ENCODE data around the gene IGFBP3. TPM values are rescaled to one million over a fixed set of nuclear protein-coding genes. Genes with fewer than 3 reads are reported as not detected.

IGFBP3 gene
- total and polyA plus RNA-seq, 2 of the 13 experiments (the other 11 are each of a cell fraction or from before 2014, with no cell fraction given), result 57.5 TPM; not detected in 1

- TF ChIP-seq TEAD3 (CRISPR knock-in tag; optimal IDR thresholded peaks at IDR 0.05; ENCODE audit: borderline replicate concordance), result peak; percentile 3
- TF ChIP-seq TAF15 (IDR thresholded peaks at IDR 0.05; ENCODE audit: low read depth, low read length, poor library complexity, severe bottlenecking), result no peak
- TF ChIP-seq NR2C2 (CRISPR knock-in tag; IDR thresholded peaks at IDR 0.05; ENCODE audit: borderline replicate concordance), result peak; percentile 32; the same call in 1 of the 2 replicates
- TF ChIP-seq DNMT3B (CRISPR knock-in tag; conservative IDR thresholded peaks at IDR 0.05), result no peak
- no peak for TF ChIP-seq SMARCC2 (IDR thresholded peaks at IDR 0.05)
- peak; percentile 87 for TF ChIP-seq ZNF775 (CRISPR knock-in tag; IDR thresholded peaks at IDR 0.05; ENCODE audit: borderline replicate concordance)
- TF ChIP-seq ATF5 (CRISPR knock-in tag; IDR thresholded peaks at IDR 0.05; ENCODE audit: low read depth), result peak; percentile 83; the same call in 1 of the 2 replicates
- TF ChIP-seq ZNF773 (CRISPR knock-in tag; IDR thresholded peaks at IDR 0.05; ENCODE audit: borderline replicate concordance), result no peak
- peak; percentile 92 for TF ChIP-seq ZNF780A (CRISPR knock-in tag; IDR thresholded peaks at IDR 0.05)
- TF ChIP-seq MAX (IDR thresholded peaks at IDR 0.05), result no peak
- TF ChIP-seq ZNF343 (CRISPR knock-in tag; IDR thresholded peaks at IDR 0.05), result peak; percentile 79; the same call in 1 of the 2 replicates
- peak; percentile 92 for TF ChIP-seq ZNF766 (CRISPR knock-in tag; IDR thresholded peaks at IDR 0.05; ENCODE audit: borderline replicate concordance)
- peak; percentile 41; the same call in 1 of the 2 replicates for TF ChIP-seq PRDM10 (CRISPR knock-in tag; IDR thresholded peaks at IDR 0.05; ENCODE audit: low read depth)
- peak; percentile 50; the same call in 1 of the 2 replicates for TF ChIP-seq MAF1 (CRISPR knock-in tag; IDR thresholded peaks at IDR 0.05; ENCODE audit: borderline replicate concordance)
- no peak for TF ChIP-seq ATRX (CRISPR knock-in tag; IDR thresholded peaks at IDR 0.05; ENCODE audit: borderline replicate concordance)
- TF ChIP-seq PRDM15 (CRISPR knock-in tag; IDR thresholded peaks at IDR 0.05), result no peak
- peak; percentile 52; the same call in 1 of the 2 replicates for TF ChIP-seq TFDP2 (CRISPR knock-in tag; IDR thresholded peaks at IDR 0.05)
These were observed 32.7 kb downstream of the IGFBP3 start, which contains the start of gene IGFBP1 (continued) for GRCh38 chr7:45888185-45888992.

Data from HepG2 (cell line).